ENCODE measurements around the gene GNPTG. TPM values are rescaled to one million over a fixed set of nuclear protein-coding genes. Genes with fewer than 3 reads are reported as not detected.

The GNPTG gene
- polyA plus RNA-seq, 1 of the 3 experiments (the other 2 are of a cell fraction): 113 TPM

DNA sequence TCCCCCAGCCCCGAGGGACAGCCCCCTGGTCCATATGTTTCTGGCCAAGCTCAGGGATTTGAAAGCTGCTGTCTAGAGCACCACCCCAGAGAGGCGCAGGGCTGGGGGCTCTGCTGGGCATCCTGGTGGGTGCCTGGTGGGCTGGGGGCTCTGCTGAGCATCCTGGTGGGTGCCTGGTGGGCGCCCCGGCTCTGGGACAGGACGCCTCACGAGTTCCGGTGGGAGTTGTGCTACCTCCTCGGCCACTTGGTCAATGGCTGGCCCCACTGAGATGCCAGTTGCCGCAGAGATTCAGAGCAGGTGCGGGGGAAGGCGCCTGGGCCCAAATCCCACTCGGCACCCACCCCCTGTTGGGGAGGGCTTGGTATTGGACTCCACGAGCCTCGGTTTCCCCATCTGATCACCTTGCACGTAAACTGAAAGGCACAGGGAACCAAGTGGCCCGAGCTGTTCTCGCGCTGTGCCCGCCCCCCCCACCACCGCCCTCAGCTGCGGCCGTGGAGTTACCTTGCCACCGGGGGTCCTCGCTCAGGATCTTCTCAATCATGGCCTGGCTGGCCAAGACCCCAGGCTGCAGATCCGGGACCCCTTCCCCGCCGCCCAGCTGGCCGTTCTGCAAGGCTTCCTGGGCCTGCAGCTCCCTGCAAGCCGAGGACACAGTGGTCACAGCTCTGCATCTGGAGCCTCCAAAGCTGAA, 49.5 kb downstream of the GNPTG start:
- Histone ChIP-seq H3K9me3 (no peaks in the 10 kb centered on the region), H3F3A (replicated peaks; ENCODE audit: insufficient read depth) (no peaks in the 10 kb centered on the region), H3K27ac (ENCODE audit: low read depth in 2 of 2, low read length in 1 of 2) (no peak overlapping the region), H3K79me2 (ENCODE audit: insufficient read depth) (0 out of 2 replicates have a peak, but pooled peaks cover 2% of the 10 kb centered on the region), H3K9me2 (no peaks in the 10 kb centered on the region), H3K9ac (no peak overlapping the region), H3K4me1 (ENCODE audit: control insufficient read depth in 1 of 2, insufficient read depth in 2 of 2, low read depth in 1 of 2, low read length in 1 of 2) (no peaks in the 10 kb centered on the region), H4K20me1 (ENCODE audit: insufficient read depth) (no peaks in the 10 kb centered on the region), H3K4me3 (ENCODE audit: low read depth in 2 of 2, low read length in 1 of 2) (no peak overlapping the region), H3K4me2 (no peak overlapping the region), H3K36me3 (replicated peaks in 1 of 2; ENCODE audit: control insufficient read depth in 1 of 2, insufficient read depth in 2 of 2, low read length in 1 of 2) (peaks cover 0 to 10% of the 10 kb centered on the region in 2 experiments), H3K27me3 (ENCODE audit: insufficient read depth) (no peaks in the 10 kb centered on the region), H2AFZ (ENCODE audit: low read depth) (no peak overlapping the region)
- DNase-seq: peak; percentile 27
- CTCF ChIA-PET: interaction anchor here (1.8 to 1.9 kb wide), 2 partner anchors 10 to 63 kb away, joined by 5 read pairs; no protein-coding TSS in a partner anchor
- 83% methylated on average over 22 of the region's 29 CpGs for WGBS (ENCODE audit: low lambda C conversion rate)
- POLR2A ChIA-PET: no interaction called here
- TF ChIP-seq GATA2 (CRISPR knock-in tag; IDR thresholded peaks at IDR 0.05) (no peak), RCOR1 (IDR thresholded peaks at IDR 0.05; ENCODE audit: low read length) (no peak), EZH2phosphoT487 (IDR thresholded peaks at IDR 0.05; ENCODE audit: borderline replicate concordance, low read depth) (no peak), ELF1 (IDR thresholded peaks at IDR 0.05) (no peak), FOXJ3 (CRISPR knock-in tag; IDR thresholded peaks at IDR 0.05) (no peak), FOSL2 (IDR thresholded peaks at IDR 0.05; ENCODE audit: borderline replicate concordance, low read depth) (no peak), RXRA (IDR thresholded peaks at IDR 0.05; ENCODE audit: borderline replicate concordance, low read depth) (no peak), RAD21 (IDR thresholded peaks at IDR 0.05; ENCODE audit: low read length) (no peak), SMC3 (IDR thresholded peaks at IDR 0.05; ENCODE audit: low read depth, low read length) (no peak), EP300 (IDR thresholded peaks at IDR 0.05; ENCODE audit: borderline replicate concordance in 1 of 2, low read depth in 1 of 2, low read length in 1 of 2) (no peak), TCF12 (IDR thresholded peaks at IDR 0.05) (no peak), FOXM1 (IDR thresholded peaks at IDR 0.05; ENCODE audit: low read depth) (no peak), CHD2 (IDR thresholded peaks at IDR 0.05; ENCODE audit: low read length, partially characterized antibody) (no peak)
- TF ChIP-seq, protein P1, sequence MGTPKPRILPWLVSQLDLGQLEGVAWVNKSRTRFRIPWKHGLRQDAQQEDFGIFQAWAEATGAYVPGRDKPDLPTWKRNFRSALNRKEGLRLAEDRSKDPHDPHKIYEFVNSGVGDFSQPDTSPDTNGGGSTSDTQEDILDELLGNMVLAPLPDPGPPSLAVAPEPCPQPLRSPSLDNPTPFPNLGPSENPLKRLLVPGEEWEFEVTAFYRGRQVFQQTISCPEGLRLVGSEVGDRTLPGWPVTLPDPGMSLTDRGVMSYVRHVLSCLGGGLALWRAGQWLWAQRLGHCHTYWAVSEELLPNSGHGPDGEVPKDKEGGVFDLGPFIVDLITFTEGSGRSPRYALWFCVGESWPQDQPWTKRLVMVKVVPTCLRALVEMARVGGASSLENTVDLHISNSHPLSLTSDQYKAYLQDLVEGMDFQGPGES (IDR thresholded peaks at IDR 0.05; ENCODE audit: low read depth, low read length): no peak
- TF ChIP-seq, protein P2, sequence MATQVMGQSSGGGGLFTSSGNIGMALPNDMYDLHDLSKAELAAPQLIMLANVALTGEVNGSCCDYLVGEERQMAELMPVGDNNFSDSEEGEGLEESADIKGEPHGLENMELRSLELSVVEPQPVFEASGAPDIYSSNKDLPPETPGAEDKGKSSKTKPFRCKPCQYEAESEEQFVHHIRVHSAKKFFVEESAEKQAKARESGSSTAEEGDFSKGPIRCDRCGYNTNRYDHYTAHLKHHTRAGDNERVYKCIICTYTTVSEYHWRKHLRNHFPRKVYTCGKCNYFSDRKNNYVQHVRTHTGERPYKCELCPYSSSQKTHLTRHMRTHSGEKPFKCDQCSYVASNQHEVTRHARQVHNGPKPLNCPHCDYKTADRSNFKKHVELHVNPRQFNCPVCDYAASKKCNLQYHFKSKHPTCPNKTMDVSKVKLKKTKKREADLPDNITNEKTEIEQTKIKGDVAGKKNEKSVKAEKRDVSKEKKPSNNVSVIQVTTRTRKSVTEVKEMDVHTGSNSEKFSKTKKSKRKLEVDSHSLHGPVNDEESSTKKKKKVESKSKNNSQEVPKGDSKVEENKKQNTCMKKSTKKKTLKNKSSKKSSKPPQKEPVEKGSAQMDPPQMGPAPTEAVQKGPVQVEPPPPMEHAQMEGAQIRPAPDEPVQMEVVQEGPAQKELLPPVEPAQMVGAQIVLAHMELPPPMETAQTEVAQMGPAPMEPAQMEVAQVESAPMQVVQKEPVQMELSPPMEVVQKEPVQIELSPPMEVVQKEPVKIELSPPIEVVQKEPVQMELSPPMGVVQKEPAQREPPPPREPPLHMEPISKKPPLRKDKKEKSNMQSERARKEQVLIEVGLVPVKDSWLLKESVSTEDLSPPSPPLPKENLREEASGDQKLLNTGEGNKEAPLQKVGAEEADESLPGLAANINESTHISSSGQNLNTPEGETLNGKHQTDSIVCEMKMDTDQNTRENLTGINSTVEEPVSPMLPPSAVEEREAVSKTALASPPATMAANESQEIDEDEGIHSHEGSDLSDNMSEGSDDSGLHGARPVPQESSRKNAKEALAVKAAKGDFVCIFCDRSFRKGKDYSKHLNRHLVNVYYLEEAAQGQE (IDR thresholded peaks at IDR 0.05; ENCODE audit: low read depth, low read length): no peak
- TF ChIP-seq, protein P3, sequence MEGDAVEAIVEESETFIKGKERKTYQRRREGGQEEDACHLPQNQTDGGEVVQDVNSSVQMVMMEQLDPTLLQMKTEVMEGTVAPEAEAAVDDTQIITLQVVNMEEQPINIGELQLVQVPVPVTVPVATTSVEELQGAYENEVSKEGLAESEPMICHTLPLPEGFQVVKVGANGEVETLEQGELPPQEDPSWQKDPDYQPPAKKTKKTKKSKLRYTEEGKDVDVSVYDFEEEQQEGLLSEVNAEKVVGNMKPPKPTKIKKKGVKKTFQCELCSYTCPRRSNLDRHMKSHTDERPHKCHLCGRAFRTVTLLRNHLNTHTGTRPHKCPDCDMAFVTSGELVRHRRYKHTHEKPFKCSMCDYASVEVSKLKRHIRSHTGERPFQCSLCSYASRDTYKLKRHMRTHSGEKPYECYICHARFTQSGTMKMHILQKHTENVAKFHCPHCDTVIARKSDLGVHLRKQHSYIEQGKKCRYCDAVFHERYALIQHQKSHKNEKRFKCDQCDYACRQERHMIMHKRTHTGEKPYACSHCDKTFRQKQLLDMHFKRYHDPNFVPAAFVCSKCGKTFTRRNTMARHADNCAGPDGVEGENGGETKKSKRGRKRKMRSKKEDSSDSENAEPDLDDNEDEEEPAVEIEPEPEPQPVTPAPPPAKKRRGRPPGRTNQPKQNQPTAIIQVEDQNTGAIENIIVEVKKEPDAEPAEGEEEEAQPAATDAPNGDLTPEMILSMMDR (IDR thresholded peaks at IDR 0.05): no peak
